GM19452 (cell line): ENCODE results near the gene TMEM201.
A peak's percentile ranks its signal among the peaks of the same experiment; 100 is the strongest.

Experiments used
- ATAC-seq: cut with Tn5 transposase; IDR thresholded peaks from one replicate; pipeline ENCODE4 v1.9.1; 2021; ENCODE audit not compliant: unreplicated experiment

TMEM201 gene

DNA sequence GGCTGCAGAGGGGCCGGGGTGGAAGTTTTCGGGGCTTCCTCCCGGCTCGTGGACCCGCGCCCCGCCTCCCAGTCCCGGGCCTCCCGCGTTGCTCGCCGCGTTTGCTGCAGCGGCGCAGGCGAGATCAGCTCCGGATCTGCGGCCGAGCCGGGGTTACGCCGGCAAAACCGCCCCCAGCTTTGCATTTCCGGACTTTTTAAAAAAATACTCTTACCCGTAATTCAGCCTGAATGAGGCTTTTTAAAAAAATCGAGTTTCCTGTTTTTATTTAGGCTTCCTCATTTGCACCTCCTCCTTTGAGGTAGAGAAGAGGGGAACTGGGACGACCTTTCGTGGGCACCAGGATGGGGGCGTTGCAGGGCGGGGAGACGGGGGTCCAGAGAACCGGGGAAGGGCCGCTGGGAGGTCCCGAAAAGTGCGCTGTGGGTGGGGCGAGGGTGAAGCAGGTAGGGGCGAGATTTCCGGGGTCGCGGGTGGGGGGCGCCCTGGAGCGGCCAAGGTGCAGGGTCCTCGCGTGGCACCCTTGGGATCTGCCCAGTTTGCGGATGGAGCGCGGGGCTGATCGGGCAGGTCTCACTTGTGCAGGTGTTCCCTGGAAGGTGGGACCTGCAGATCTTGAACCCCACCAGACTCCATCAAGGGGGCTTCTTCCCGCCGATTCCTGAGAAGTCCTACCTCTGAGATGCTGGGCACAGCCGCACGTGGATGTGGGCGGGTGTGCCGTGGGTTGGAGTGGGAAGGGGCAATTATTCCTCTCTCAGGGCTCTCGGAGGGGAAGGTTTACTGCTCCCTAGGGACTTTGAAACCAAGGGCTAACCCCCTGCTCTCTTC is 63.9 kb downstream of the TMEM201 start:
- ATAC-seq, result peak; percentile 33

DNA sequence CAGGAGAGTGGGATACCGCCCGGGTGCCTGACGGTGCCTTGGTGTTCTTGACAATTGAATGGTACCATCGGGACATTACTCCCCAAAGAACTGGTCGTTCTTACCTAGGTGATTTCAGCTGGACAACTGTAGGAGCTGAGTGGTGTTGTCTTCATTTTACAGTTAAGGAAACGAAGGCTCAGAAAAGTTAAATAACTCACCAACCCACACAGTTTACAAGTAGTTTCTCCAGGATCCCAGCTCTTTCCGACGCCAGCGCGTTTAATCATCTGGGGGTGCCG is 64.4 kb downstream of the TMEM201 start:
- no peak for ATAC-seq

DNA sequence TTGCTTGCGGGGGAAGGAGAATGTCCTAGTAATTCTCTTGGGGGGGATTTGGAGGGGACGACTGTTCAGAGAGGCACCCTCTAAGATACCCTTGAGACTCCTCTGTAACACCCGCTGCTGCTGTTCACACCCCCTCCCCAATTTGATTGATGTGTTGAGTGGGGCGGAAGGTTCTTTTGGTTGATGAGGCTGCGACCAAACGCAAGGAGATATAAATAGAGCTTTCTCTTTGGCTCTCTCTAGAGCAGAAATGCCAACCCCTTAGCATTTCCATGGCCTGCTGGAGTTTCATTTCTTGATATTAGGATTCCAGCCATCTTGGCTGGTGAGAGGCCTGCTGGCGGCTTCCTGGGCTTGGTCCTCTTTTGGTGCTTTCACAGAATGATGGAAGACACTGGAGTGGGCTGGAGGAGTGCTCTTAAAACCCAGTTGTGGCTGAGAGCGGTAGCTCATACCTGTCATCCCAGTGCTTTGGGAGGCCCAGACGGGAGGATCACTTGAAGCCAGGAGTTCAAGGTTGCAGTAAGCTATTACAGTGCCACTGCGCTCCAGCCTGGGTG is 64.9 kb downstream of the TMEM201 start:
- ATAC-seq, result no peak

DNA sequence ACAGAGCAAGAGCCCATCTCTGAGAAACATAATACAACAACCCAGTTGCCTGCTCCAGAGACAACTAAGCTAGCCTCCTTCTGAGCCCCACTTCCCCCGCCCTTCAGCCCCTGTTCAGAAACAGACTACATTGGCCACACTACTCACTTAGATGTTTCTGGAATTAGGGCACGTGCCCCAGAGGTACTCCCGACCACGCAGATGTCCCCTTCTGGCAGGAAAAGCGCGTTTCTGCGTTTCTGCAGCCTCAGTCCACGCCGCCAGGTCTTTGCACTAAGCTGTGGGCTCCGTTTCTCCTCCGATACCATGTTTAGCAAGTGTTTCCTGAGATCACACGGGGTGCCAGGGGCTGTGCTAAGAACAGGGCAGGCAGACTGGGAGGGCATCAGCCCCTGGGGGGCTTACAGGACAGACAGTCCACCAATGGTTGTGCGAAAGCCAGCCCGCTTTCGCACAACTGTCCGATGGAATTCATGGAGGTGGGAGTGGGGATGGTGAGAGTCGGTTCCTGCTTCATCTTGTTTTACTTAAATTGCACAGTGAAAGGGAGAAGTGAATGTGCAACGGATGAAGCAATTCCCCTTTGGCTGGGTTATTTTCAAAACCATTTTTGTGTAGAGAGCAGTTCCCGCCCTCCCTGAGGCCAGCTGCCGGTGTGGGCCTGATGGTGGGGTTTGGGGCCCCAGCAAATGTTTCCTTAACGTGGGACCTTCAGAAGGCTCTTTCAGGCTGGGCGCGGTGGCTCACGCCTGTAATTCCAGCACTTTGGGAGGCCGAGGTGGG is 65.5 kb downstream of the TMEM201 start:
- no peak for ATAC-seq

DNA sequence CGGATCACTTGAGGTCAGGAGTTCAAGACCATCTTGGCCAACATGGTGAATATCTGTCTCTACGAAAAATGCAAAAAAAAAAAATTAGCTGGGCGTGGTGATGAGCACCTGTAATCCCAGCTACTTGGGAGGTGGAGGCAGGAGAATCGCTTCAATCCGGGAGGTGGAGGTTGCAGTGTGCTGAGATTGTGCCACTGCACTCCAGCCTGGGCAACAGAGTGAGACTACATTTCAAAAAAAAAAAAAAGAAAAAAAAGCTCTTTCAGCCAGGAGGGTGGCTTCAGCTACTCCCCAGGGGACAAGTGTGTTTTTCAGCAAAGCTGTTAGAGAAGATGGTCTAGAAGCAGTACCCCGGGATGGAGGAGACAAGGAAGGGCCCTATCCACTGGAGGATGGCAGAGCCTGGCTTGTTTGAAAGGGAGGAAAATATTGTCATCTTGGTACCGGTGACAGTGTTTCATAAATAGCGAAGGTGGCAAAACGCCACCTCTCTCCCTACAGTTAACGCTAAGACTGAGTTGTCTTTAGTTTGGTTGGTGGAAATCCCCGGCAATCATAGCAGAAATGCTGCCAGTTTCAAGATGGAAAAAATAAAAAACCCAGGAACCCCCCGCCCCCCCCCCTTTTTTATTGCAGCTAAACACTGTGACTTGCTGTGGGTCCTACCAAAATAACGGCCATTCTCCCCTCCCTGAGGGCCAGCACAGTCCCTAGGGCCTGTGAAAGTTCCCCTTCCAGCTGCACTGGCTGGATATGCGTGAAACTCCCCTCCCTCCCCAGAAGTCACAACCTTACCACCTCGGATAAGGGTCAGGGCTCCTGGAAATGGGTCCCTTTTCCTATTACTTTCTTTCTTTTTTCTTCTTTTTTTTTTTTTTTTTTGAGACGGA is 66.4 kb downstream of the TMEM201 start:
- ATAC-seq, result no peak

DNA sequence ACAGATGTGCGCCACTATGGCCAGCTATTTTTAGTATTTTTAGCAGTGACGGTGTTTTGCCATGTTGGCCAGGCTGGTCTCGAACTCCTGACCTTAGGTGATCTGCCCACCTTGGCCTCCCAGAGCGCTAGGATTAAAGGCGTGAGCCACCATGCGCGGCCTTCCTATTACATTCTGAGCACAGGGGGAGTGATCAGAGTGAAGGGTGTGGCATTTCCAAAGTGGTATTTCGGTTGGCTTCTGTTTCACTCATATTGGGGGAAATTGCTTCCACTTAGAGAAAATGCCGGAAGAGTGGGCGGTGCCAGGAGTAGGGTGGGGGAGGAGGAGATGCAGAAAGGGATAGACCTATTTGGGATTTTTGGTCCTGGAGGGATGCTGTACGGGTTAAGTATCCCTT is 67.1 kb downstream of the TMEM201 start:
- no peak for ATAC-seq

DNA sequence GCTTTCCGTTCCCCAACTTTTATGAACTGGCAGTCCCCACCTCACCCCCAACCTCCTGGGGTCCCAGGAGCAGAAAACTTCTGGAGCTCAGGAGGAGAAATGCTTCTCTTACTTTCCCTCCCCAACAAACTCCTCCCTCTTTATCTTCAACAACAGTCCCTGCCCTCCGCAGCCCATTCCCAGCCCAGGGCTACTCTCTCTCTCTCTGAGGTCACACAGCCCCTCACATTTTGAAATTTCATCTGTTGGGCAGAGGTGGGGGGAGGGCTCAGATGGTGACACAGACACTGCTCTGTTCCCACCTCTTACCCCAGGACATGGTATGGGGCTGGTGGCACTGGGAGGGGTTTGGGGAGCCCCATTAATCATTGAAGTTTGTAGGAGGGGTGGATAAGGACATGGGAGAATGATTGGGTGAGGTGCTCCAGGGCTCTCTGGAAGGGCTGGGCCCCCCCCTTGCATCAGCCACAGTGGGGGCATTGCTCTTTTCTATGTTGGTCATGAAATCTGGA is 68.9 kb downstream of the TMEM201 start:
- ATAC-seq, result no peak

DNA sequence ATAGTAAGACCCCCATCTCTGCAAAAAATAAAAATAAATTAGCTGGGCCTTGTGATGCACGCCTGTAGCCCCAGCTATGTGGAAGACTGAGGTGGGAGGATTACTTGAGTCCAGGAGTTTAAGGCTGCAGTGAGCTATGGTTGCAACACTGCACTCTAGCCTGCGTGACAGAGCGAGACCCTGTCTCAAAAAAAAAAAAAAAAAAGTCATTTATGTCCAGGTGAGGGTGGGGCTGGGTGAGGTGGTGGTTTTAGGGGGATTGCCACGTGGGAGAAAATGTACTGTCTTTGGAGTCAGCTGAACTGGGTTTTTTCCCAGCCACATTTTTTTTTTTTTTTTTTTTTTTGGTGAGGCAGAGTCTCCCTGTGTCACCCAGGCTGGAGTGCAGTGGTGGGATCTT is 69.5 kb downstream of the TMEM201 start:
- ATAC-seq, result no peak

DNA sequence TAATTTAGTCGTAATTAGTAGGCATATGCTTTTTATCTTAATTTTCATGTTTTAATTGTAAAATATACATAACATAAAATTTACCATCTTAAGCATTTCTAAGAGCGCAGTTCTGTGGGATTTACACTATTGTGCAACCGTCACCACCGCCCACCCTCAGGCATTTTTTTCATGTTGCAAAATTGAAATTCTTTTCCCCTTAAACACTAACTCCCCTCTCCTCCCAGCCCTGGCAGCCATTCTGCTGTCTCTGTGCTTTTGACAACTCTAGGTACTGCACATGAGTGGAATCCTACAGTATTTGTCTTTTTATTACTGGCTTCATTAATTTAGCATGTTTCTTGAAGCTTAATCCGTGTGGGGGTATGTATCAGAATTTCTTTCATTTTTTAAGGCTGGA is 70.6 kb downstream of the TMEM201 start:
- no peak for ATAC-seq

DNA sequence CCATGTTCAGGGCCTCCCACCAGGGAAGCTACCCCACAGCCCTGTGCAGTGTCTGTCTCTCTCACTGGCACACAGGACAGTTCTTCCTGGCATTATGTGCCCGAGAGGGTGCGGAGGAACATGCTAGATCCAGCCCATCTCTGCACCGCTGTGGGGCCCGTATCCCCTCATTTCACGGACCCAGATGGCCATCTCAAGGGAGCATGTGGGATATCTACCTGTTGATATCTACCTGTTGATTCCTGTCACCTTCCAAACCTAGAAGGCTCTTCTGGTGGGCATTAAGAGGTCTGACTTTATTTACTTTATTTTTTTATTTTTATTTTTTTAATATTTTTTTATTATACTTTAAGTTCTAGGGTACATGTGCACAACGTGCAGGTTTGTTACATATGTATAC is 74.5 kb downstream of the TMEM201 start:
- no peak for ATAC-seq
